ENCODE results near the gene ICA1.
"Not testable (repeated sequence)": the region's sequence is repeated elsewhere in the genome, so short reads cannot be mapped to it uniquely, and the experiment has no call there.

Gene ICA1

GRCh38 chr7:8261711-8262695 is at the start of gene ICA1:
Gene ICA1 (minus strand): TSS chr7:8262167. CDS start chr7:8235926, 26,241 bp downstream.
- peak; percentile 66 for DNase-seq

- no peak for DNase-seq
Measured at GRCh38 chr7:8310876-8311275, 48.9 kb upstream of the ICA1 start.

- DNase-seq = no peak
Measured at GRCh38 chr7:8305625-8306388, 43.8 kb upstream of the ICA1 start.

- no peak for DNase-seq
Measured at GRCh38 chr7:8305104-8305503, 43.1 kb upstream of the ICA1 start.

GRCh38 chr7:8303904-8304528 is 42.0 kb upstream of the ICA1 start:
- no peak for DNase-seq

- not testable (repeated sequence) for DNase-seq
Measured at GRCh38 chr7:8297023-8297422, 35.1 kb upstream of the ICA1 start.

- no peak for DNase-seq
Measured at GRCh38 chr7:8296362-8296659, 34.3 kb upstream of the ICA1 start.

- peak; percentile 79 for DNase-seq
Measured at GRCh38 chr7:8295638-8296361, 33.8 kb upstream of the ICA1 start.

- DNase-seq = no peak
Measured at GRCh38 chr7:8291397-8292141, 29.6 kb upstream of the ICA1 start.

GRCh38 chr7:8290645-8291308 is 28.8 kb upstream of the ICA1 start:
- no peak for DNase-seq

GRCh38 chr7:8286118-8286517 is 24.2 kb upstream of the ICA1 start:
- DNase-seq = no peak

- DNase-seq = no peak
Measured at GRCh38 chr7:8285155-8285554, 23.2 kb upstream of the ICA1 start.

- no peak for DNase-seq
Measured at GRCh38 chr7:8284606-8285005, 22.6 kb upstream of the ICA1 start.

GRCh38 chr7:8283968-8284367 is 22.0 kb upstream of the ICA1 start:
- no peak for DNase-seq

GRCh38 chr7:8282871-8283270 is 20.9 kb upstream of the ICA1 start:
- no peak for DNase-seq

GRCh38 chr7:8282162-8282561 is 20.2 kb upstream of the ICA1 start:
- DNase-seq = no peak

- DNase-seq = no peak
Measured at GRCh38 chr7:8278183-8278582, 16.2 kb upstream of the ICA1 start.

GRCh38 chr7:8277394-8277982 is 15.5 kb upstream of the ICA1 start:
- peak; percentile 19 for DNase-seq

- DNase-seq = no peak
Measured at GRCh38 chr7:8274589-8274988, 12.6 kb upstream of the ICA1 start.

GRCh38 chr7:8271960-8272359 is 10.0 kb upstream of the ICA1 start:
- no peak for DNase-seq

- DNase-seq = peak; percentile 49
Measured at GRCh38 chr7:8263048-8263447, 1.1 kb upstream of the ICA1 start.
